ENCODE measurements around the gene KICS2.

KICS2 gene

DNA sequence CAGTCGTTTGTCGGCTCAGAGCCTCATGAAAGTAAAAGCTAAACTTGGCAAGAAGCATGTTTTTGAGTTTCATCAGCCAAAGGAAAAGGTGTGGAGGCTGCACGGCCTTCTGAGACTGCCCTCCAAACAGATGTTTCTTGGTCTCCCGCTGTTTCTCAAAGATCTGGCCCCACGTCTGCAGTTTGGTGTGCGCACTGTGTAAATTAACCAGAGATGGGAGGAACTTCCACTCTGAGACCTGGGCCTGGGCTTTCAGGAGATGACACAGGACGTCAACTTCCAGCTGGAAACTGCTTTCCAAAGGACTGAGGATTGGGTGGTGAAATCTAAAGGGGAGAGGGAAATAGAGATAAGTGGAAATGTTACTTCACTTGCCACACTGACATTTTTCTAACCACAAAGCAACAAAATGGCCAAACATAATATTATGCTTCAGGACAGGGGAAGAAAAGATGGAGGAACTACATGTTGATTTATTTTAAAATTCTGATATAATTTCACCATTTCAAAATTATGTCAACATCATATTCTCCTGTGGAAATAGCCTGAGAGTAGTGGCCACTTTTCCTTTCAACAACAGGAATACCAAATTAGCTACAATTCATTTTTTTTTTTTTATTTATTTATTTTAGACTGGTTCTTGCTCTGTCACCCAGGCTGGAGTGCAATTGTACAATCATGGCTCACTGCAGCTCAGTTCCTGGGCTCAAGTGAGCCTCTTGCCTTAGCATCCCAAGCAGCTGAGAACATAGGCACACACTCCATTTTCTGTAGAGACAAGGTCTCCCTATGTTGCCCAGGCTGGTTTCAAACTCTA, 27.6 kb downstream of the KICS2 start:
- Histone ChIP-seq H3K27me3 (no peaks in the 10 kb centered on the region), H4K20me1 (no peaks in the 10 kb centered on the region), H3K36me3 (peaks cover 30% of the 10 kb centered on the region), H3K9ac (no peak overlapping the region), H3K4me1 (peaks cover 8% of the 10 kb centered on the region), H3K9me3 (no peaks in the 10 kb centered on the region), H3K4me3 (no peak overlapping the region), H3K27ac (no peak overlapping the region), H3K4me2 (no peak overlapping the region)
- no peak for TF ChIP-seq Cebpa-rat (IDR thresholded peaks at IDR 0.05)

DNA sequence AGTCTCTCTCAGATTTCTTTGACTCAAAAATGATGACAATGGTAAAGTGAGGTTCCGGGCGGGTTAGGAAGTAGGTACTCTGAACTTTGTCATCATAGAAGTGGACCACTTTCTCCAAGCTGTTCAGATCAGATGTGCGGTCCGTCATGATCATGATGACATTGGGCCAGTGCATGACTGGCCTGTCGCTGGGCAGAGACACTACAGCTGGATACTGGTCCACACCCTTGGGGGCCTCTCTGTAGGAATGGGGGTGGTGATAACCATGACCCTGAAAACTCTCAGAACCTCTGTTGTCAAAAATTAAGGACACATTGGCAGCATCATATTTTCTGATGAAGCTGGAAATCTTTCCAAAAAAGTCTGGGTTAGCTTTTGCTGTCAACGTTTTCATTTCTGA, 28.2 kb downstream of the KICS2 start:
- no peak overlapping the region for H3K4me3 ChIP-seq
- no peaks in the 10 kb centered on the region for H3K9me3 ChIP-seq
- no peaks in the 10 kb centered on the region for H4K20me1 ChIP-seq
- H3K36me3 ChIP-seq = peaks cover 30% of the 10 kb centered on the region
- H3K4me1 ChIP-seq = peaks cover 9% of the 10 kb centered on the region
- H3K27ac ChIP-seq = no peak overlapping the region
- no peaks in the 10 kb centered on the region for H3K27me3 ChIP-seq
- no peak for TF ChIP-seq Cebpa-rat (IDR thresholded peaks at IDR 0.05)
- H3K4me2 ChIP-seq = no peak overlapping the region
- H3K9ac ChIP-seq = no peak overlapping the region

DNA sequence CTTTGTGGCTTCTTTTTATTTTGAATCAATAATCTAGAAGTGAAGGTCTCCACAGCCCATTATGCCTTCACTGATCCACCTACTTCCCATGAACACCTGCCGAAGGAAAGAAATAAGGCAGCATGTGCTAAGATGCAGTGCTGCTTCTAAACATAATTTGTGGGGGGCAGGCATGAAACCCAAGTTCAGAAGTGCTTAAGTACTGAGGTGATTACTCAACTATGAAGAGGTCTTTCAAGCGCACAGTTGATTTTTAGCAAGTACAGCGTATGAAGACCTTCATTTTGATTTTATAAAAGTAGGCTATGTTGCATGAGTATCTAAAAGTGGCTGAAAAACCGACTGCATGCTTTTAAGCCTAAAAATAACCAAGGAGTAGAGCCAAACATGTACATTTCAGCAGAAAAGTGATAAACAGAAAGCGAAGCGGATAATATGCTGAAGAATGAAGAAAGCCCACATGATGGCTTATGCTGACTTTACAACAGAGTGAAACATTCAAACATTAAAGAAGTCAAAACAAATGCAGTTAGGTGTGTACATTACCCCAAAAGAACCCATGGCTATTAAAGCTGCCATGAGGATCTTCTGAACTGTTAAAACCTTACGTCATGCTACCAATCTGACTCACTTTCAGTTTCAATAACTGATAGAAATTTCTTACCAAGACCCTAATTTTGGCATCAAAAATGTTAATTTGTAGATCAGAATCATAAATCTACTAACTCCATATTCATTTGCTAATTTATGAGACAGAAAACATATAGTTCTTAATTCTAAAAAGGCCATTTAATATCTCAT, 29.3 kb downstream of the KICS2 start:
- TF ChIP-seq Cebpa-rat (IDR thresholded peaks at IDR 0.05) = no peak
- Histone ChIP-seq H3K27me3 (no peaks in the 10 kb centered on the region), H3K4me1 (peaks cover 9% of the 10 kb centered on the region), H3K36me3 (peaks cover 30% of the 10 kb centered on the region), H3K9me3 (no peaks in the 10 kb centered on the region), H3K4me3 (no peak overlapping the region), H3K4me2 (no peak overlapping the region), H3K9ac (no peak overlapping the region), H3K27ac (no peak overlapping the region), H4K20me1 (no peaks in the 10 kb centered on the region)

DNA sequence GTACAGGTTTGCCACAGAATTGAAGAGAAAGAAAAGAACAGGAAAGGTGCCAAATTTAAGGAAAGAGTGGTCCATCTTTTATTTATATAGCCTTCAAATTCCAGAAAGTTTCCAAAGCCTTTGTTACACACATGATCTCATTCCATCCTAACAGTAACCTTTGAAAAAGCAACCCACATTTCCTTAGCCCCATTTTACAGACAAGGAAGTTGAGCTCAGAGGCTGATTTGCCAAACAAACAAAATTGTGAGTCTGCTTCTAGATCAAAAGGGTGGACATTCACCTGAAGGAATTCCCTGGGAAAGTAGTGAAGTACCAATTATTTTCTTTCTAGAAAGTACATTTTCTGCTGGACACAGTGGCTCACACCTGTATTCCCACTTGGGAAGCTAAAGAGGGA, 32.0 kb downstream of the KICS2 start:
- no peaks in the 10 kb centered on the region for H4K20me1 ChIP-seq
- H3K9me3 ChIP-seq = no peaks in the 10 kb centered on the region
- no peaks in the 10 kb centered on the region for H3K27me3 ChIP-seq
- H3K27ac ChIP-seq = no peak overlapping the region
- no peak overlapping the region for H3K9ac ChIP-seq
- peaks cover 9% of the 10 kb centered on the region for H3K4me1 ChIP-seq
- no peak for TF ChIP-seq Cebpa-rat (IDR thresholded peaks at IDR 0.05)
- peaks cover 28% of the 10 kb centered on the region for H3K36me3 ChIP-seq
- H3K4me3 ChIP-seq = no peak overlapping the region
- no peak overlapping the region for H3K4me2 ChIP-seq

GRCh38 chr12:64189530-64189929, 32.6 kb downstream of the KICS2 start:
- H3K36me3 ChIP-seq = peaks cover 22% of the 10 kb centered on the region
- H3K27me3 ChIP-seq = no peaks in the 10 kb centered on the region
- H3K9me3 ChIP-seq = no peaks in the 10 kb centered on the region
- no peak overlapping the region for H3K9ac ChIP-seq
- H3K4me1 ChIP-seq = peaks cover 9% of the 10 kb centered on the region
- no peaks in the 10 kb centered on the region for H4K20me1 ChIP-seq
- no peak for TF ChIP-seq Cebpa-rat (IDR thresholded peaks at IDR 0.05)
- no peak overlapping the region for H3K4me2 ChIP-seq
- H3K27ac ChIP-seq = no peak overlapping the region
- H3K4me3 ChIP-seq = no peak overlapping the region

DNA sequence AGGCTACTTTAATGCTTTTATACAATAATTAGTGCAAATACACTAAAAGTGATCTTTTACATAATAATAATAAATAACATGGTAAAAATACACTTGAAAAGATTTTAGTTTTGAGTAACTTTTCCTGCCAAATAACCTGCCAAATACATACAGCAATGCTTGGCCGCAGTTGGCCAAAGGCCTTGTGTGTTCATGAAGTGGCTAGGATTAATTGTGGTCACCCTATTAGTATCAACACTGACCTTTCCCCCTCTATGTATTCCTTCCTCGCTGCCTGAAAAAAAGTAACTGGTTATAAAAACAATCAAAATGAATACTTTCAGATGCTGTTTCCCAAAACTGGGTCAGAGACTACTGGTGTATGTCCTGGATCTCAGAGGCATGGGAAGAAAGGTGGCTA, 34.3 kb downstream of the KICS2 start:
- H3K27ac ChIP-seq = no peak overlapping the region
- no peaks in the 10 kb centered on the region for H3K9me3 ChIP-seq
- no peaks in the 10 kb centered on the region for H4K20me1 ChIP-seq
- H3K4me3 ChIP-seq = no peak overlapping the region
- H3K4me2 ChIP-seq = no peak overlapping the region
- H3K36me3 ChIP-seq = peaks cover 8% of the 10 kb centered on the region
- no peak for TF ChIP-seq Cebpa-rat (IDR thresholded peaks at IDR 0.05)
- H3K4me1 ChIP-seq = peaks cover 9% of the 10 kb centered on the region
- H3K9ac ChIP-seq = no peak overlapping the region
- H3K27me3 ChIP-seq = no peaks in the 10 kb centered on the region

DNA sequence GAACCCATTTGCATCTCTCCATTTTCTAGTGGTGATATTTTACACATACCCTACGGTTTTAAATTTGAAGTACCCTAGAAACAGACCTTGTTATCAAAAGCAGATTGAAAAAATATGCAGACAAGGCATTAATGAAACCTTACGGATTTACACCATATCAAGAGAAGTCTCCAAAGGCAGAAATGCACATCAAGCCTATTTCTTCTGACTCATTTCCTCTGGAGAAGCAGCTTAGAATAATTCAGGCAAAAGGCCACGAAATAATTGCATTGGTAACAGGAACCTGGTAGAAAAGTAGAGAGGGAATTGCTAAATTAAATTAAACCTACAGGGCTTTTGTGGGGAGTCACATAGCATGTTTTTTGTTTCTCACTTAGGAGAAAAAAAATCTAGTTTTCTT, 34.7 kb downstream of the KICS2 start:
- Histone ChIP-seq H3K27ac (no peak overlapping the region), H3K4me1 (peaks cover 9% of the 10 kb centered on the region), H3K9me3 (no peaks in the 10 kb centered on the region), H3K4me2 (no peak overlapping the region), H3K9ac (no peak overlapping the region), H4K20me1 (no peaks in the 10 kb centered on the region), H3K4me3 (no peak overlapping the region), H3K27me3 (no peaks in the 10 kb centered on the region), H3K36me3 (peaks cover 4% of the 10 kb centered on the region)
- TF ChIP-seq Cebpa-rat (IDR thresholded peaks at IDR 0.05) = no peak

DNA sequence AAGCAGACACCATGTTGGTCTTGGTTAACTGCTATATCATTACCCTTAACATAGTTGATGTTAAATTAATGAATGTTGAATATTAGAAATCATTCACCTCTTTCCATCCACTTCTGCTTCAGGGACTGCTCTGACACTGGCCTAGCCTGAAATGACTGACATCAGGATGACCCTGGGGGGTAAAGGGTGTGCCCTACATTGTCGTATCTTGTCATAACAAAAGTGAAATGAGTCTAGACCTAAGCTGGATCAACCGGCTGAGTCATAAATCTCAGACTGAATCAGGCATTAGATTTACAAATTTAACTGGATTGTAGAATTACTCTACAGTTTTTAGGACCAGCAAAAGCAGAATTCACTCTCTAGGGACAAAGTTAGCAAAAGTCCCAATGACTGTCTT, 35.3 kb downstream of the KICS2 start:
- Histone ChIP-seq H3K4me2 (no peak overlapping the region), H3K9ac (no peak overlapping the region)

DNA sequence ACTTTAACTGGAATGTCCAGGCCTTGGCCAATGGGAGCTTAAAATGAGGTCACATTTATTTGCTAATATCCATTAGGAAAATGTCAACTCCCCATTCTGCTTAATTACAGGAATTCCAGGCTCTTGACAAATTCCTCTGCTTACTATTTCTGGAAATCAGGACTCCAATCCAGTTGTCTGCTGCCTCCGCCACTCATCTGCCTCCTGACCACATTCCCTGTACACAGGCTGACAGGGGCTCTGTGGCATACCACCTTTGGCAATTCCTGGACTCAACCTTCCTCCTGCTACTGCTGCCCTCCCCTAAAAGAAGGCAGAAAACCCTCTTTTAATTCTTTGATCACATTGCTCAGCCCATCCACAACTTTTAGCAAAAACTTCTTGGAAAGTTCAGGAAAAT, 37.9 kb downstream of the KICS2 start:
- Histone ChIP-seq H3K27me3 (no peaks in the 10 kb centered on the region), H3K4me2 (no peak overlapping the region), H3K36me3 (no peaks in the 10 kb centered on the region), H3K27ac (no peak overlapping the region), H3K9me3 (no peaks in the 10 kb centered on the region), H3K4me3 (no peak overlapping the region), H4K20me1 (no peaks in the 10 kb centered on the region), H3K4me1 (no peaks in the 10 kb centered on the region), H3K9ac (no peak overlapping the region)
- TF ChIP-seq Cebpa-rat (IDR thresholded peaks at IDR 0.05) = no peak

More for the DNA sequence above, 35.3 kb downstream of the KICS2 start:
- Histone ChIP-seq H3K4me3 (no peak overlapping the region), H4K20me1 (no peaks in the 10 kb centered on the region), H3K4me1 (peaks cover 9% of the 10 kb centered on the region), H3K27ac (no peak overlapping the region), H3K36me3 (no peaks in the 10 kb centered on the region), H3K9me3 (no peaks in the 10 kb centered on the region), H3K27me3 (no peaks in the 10 kb centered on the region)
- no peak for TF ChIP-seq Cebpa-rat (IDR thresholded peaks at IDR 0.05)
